Progenitor cell of endocrine pancreas (in vitro differentiated cells): ENCODE results near the gene SPRY2. TPM values are rescaled to one million over a fixed set of nuclear protein-coding genes. Genes with fewer than 3 reads are reported as not detected.

ENCODE experiments used
- DNase-seq: peaks from one replicate; pipeline ENCODE4 v3.0.0; 2021; ENCODE audit warnings: low spot score; ENCODE audit not compliant: unreplicated experiment
- H3K27ac Mint-ChIP-seq: 2 replicates; pipeline ENCODE4 v1.8.0; 2021; ENCODE audit warnings: mild to moderate bottlenecking, moderate library complexity, mixed read lengths
- H3K27me3 Mint-ChIP-seq: 2 replicates; pipeline ENCODE4 v1.8.0; 2021; ENCODE audit warnings: mixed read lengths
- H3K36me3 Mint-ChIP-seq: 2 replicates; pipeline ENCODE4 v1.8.0; 2022; ENCODE audit warnings: mixed read lengths; ENCODE audit not compliant: insufficient read depth
- H3K4me1 Mint-ChIP-seq: 2 replicates; pipeline ENCODE4 v1.8.0; 2021; ENCODE audit warnings: low read depth, mixed read lengths
- H3K4me3 Mint-ChIP-seq: 2 replicates; pipeline ENCODE4 v1.8.0; 2021; ENCODE audit warnings: low read depth, mild to moderate bottlenecking, moderate library complexity, mixed read lengths
- H3K9me3 Mint-ChIP-seq: 2 replicates; pipeline ENCODE4 v1.8.0; 2021; ENCODE audit warnings: low read depth, mixed read lengths
- total RNA-seq: library from RNA; stranded (reverse); gene quantifications from 2 replicates; pipeline ENCODE4 v1.2.1, GENCODE V29; 2021
- TF ChIP-seq, protein P1 (sequence below): fragments of 200-600 bp; sonication (generic); IDR thresholded peaks from one replicate; pipeline ENCODE4 v1.5.0; 2021; ENCODE audit warnings: antibody characterized with exemption, mild to moderate bottlenecking; ENCODE audit not compliant: unreplicated experiment

SPRY2 gene
- total RNA-seq, 1 donor from 2014 or later = 145 TPM

- Mint-ChIP-seq H3K36me3 (peaks cover 1% of the 10 kb centered on the region), H3K4me1 (peaks cover 13% of the 10 kb centered on the region), H3K27me3 (no peaks in the 10 kb centered on the region), H3K27ac (no peak overlapping the region), H3K9me3 (no peaks in the 10 kb centered on the region), H3K4me3 (no peak overlapping the region)
- TF ChIP-seq, protein P1, sequence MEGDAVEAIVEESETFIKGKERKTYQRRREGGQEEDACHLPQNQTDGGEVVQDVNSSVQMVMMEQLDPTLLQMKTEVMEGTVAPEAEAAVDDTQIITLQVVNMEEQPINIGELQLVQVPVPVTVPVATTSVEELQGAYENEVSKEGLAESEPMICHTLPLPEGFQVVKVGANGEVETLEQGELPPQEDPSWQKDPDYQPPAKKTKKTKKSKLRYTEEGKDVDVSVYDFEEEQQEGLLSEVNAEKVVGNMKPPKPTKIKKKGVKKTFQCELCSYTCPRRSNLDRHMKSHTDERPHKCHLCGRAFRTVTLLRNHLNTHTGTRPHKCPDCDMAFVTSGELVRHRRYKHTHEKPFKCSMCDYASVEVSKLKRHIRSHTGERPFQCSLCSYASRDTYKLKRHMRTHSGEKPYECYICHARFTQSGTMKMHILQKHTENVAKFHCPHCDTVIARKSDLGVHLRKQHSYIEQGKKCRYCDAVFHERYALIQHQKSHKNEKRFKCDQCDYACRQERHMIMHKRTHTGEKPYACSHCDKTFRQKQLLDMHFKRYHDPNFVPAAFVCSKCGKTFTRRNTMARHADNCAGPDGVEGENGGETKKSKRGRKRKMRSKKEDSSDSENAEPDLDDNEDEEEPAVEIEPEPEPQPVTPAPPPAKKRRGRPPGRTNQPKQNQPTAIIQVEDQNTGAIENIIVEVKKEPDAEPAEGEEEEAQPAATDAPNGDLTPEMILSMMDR = no peak
- no peak for DNase-seq
Observed at GRCh38 chr13:80312012-80312704, 28.8 kb downstream of the SPRY2 start.

- no peak overlapping the region for H3K27ac Mint-ChIP-seq
Observed at GRCh38 chr13:80309926-80310325, 31.0 kb downstream of the SPRY2 start.

GRCh38 chr13:80307401-80307987, 33.4 kb downstream of the SPRY2 start:
- Mint-ChIP-seq H3K27me3 (no peaks in the 10 kb centered on the region), H3K4me1 (peaks cover 12% of the 10 kb centered on the region), H3K27ac (no peak overlapping the region), H3K9me3 (peaks cover 4% of the 10 kb centered on the region), H3K36me3 (peaks cover 5% of the 10 kb centered on the region), H3K4me3 (no peak overlapping the region)
- TF ChIP-seq, protein P1 = no peak
- no peak for DNase-seq

More at GRCh38 chr13:80309926-80310325, 31.0 kb downstream of the SPRY2 start:
- no peak overlapping the region for H3K4me3 Mint-ChIP-seq
- H3K36me3 Mint-ChIP-seq = peaks cover 1% of the 10 kb centered on the region
- peaks cover 13% of the 10 kb centered on the region for H3K4me1 Mint-ChIP-seq
- no peaks in the 10 kb centered on the region for H3K9me3 Mint-ChIP-seq
- TF ChIP-seq, protein P1 = no peak
- no peaks in the 10 kb centered on the region for H3K27me3 Mint-ChIP-seq
- no peak for DNase-seq

GRCh38 chr13:80306337-80306972, 34.5 kb downstream of the SPRY2 start:
- Mint-ChIP-seq H3K9me3 (peaks cover 4% of the 10 kb centered on the region), H3K27ac (no peak overlapping the region)
- DNase-seq = no peak

GRCh38 chr13:80305737-80306136, 35.2 kb downstream of the SPRY2 start:
- H3K27me3 Mint-ChIP-seq = no peaks in the 10 kb centered on the region
- H3K4me1 Mint-ChIP-seq = peaks cover 12% of the 10 kb centered on the region
- H3K36me3 Mint-ChIP-seq = peaks cover 5% of the 10 kb centered on the region
- peaks cover 4% of the 10 kb centered on the region for H3K9me3 Mint-ChIP-seq
- TF ChIP-seq, protein P1 = no peak
- H3K27ac Mint-ChIP-seq = no peak overlapping the region
- DNase-seq = no peak
- no peak overlapping the region for H3K4me3 Mint-ChIP-seq

More at GRCh38 chr13:80306337-80306972, 34.5 kb downstream of the SPRY2 start:
- Mint-ChIP-seq H3K27me3 (no peaks in the 10 kb centered on the region), H3K4me3 (no peak overlapping the region), H3K36me3 (peaks cover 5% of the 10 kb centered on the region), H3K4me1 (peaks cover 12% of the 10 kb centered on the region)
- TF ChIP-seq, protein P1 = no peak
